HepG2 (cell line): Measurements from ENCODE around the gene FGD3.

Experiments
- BCL6 ChIP-seq: IDR thresholded peaks from 2 replicates; pipeline ENCODE4 v1.6.1; 2016; ENCODE audit warnings: missing genetic modification reagents, missing compliant biosample characterization
- CEBPB ChIP-seq: IDR thresholded peaks from 2 replicates; pipeline ENCODE4 v1.6.1; 2011; ENCODE audit warnings: low read depth, low read length, improper control_type of control experiment, borderline replicate concordance
- CREM ChIP-seq, 2 experiments: sonication (generic) in 1 of 2; formaldehyde crosslinking in 1 of 2; IDR thresholded peaks; 2 replicates each; pipeline versions ENCODE4 v1.4.0 to v1.6.1; 2016 to 2020; ENCODE audit warnings: antibody characterized with exemption in 1 of 2, mild to moderate bottlenecking in 1 of 2, missing genetic modification reagents in 1 of 2
- HCFC1 ChIP-seq: fragments of 150-350 bp; IDR thresholded peaks from 2 replicates; pipeline ENCODE4 v1.6.1; 2014; ENCODE audit warnings: low read depth, low read length
- IKZF1 ChIP-seq: fragments of 450-650 bp; IDR thresholded peaks from 2 replicates; pipeline ENCODE4 v1.7.1; 2016
- POLR2A ChIP-seq, 2 experiments: IDR thresholded peaks; 2 replicates each; pipeline ENCODE4 v1.6.1; 2011; ENCODE audit warnings: low read depth in 2 of 2, low read length in 2 of 2, mild to moderate bottlenecking in 1 of 2, moderate library complexity in 1 of 2; ENCODE audit not compliant: insufficient read depth in 1 of 2
- RFX5 ChIP-seq: IDR thresholded peaks from 2 replicates; pipeline ENCODE4 v1.6.1; 2011; ENCODE audit warnings: low read depth, low read length, improper control_type of control experiment
- XRCC5 ChIP-seq: fragments of 200-400 bp; formaldehyde crosslinking; optimal IDR thresholded peaks from 2 replicates; pipeline ENCODE3; 2017; ENCODE audit warnings: mild to moderate bottlenecking, low read length
- ZFP90 ChIP-seq: sonication (generic); formaldehyde crosslinking; IDR thresholded peaks from 2 replicates; pipeline ENCODE4 v1.8.0; 2022; ENCODE audit warnings: missing genetic modification reagents, mild to moderate bottlenecking, inconsistent platforms, borderline replicate concordance
- ZNF547 ChIP-seq: sonication (generic); formaldehyde crosslinking; IDR thresholded peaks from 2 replicates; pipeline ENCODE4 v1.5.1; 2020; ENCODE audit warnings: mild to moderate bottlenecking, missing genetic modification reagents
- TF ChIP-seq, protein P1 (sequence below): IDR thresholded peaks from 2 replicates; pipeline ENCODE4 v1.6.1; 2016; ENCODE audit warnings: low read depth
- TF ChIP-seq, protein P2 (sequence below): sonication (generic); formaldehyde crosslinking; IDR thresholded peaks from 2 replicates; pipeline ENCODE4 v1.4.0; 2020; ENCODE audit warnings: mild to moderate bottlenecking, missing genetic modification reagents

DNA sequence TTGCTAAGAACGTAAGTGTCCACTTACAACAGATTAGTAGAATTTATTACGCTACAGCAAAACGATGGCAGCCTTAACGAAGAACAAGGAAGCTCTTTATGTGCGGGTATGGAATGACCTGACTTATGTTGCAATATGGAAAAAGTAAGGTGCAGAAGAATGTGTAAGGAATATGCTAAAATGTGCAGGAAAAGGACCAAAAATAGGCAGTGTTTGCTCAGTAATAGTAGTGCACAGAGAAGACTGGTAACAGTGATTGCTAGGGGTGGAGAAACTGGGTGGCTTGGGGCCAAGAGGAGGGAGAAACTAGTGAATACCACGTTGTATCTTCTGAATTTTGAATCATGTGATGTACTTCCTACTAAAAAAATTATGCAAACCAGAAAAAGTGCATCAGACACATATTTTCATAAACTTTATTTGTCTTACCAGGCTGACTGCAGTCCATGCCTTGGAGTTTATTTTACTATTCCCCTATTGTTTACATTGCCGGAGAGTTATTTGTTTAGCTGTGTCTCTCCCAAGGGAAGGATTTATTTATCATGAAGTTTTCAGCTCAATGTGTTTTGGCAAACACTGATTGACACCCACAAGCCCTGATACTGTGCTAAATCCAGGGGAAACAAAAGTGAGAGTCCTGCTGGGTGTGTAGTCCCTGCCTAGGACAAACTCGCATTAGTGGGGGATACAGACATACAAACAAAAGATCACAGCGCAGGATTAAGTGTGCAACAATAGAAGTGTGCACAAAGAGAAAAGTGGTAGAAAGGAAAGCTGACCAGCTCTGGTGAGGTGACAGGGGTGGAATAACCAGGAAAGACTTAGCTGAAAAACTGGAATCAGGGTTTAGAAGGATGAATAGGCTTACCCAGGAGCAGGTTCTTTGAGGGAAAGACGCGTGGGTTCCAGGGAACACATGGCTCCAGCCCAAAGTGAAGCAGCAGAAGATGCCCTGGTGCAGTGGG lies 35.5 kb upstream of the FGD3 start:
- TF ChIP-seq CEBPB (0 out of 2 replicates have a peak, but pooled peaks have one; percentile 29), CREM (IDR thresholded peaks at IDR 0.05) (no peak), CREM (CRISPR knock-in tag; IDR thresholded peaks at IDR 0.05) (no peak), HCFC1 (no peak), BCL6 (CRISPR knock-in tag) (no peak), IKZF1 (no peak), ZFP90 (CRISPR knock-in tag) (no peak), ZNF547 (no peak), POLR2A (IDR thresholded peaks at IDR 0.05; ENCODE audit: insufficient read depth in 1 of 2, low read depth in 2 of 2, low read length in 2 of 2) (no peak), RFX5 (no peak), XRCC5 (no peak)
- TF ChIP-seq, protein P1, sequence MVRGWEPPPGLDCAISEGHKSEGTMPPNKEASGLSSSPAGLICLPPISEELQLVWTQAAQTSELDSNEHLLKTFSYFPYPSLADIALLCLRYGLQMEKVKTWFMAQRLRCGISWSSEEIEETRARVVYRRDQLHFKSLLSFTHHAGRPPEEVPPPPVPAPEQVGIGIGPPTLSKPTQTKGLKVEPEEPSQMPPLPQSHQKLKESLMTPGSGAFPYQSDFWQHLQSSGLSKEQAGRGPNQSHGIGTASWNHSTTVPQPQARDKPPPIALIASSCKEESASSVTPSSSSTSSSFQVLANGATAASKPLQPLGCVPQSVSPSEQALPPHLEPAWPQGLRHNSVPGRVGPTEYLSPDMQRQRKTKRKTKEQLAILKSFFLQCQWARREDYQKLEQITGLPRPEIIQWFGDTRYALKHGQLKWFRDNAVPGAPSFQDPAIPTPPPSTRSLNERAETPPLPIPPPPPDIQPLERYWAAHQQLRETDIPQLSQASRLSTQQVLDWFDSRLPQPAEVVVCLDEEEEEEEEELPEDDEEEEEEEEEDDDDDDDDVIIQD (CRISPR knock-in tag): no peak
- TF ChIP-seq, protein P2, sequence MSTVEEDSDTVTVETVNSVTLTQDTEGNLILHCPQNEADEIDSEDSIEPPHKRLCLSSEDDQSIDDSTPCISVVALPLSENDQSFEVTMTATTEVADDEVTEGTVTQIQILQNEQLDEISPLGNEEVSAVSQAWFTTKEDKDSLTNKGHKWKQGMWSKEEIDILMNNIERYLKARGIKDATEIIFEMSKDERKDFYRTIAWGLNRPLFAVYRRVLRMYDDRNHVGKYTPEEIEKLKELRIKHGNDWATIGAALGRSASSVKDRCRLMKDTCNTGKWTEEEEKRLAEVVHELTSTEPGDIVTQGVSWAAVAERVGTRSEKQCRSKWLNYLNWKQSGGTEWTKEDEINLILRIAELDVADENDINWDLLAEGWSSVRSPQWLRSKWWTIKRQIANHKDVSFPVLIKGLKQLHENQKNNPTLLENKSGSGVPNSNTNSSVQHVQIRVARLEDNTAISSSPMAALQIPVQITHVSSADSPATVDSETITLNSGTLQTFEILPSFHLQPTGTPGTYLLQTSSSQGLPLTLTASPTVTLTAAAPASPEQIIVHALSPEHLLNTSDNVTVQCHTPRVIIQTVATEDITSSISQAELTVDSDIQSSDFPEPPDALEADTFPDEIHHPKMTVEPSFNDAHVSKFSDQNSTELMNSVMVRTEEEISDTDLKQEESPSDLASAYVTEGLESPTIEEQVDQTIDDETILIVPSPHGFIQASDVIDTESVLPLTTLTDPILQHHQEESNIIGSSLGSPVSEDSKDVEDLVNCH (CRISPR knock-in tag): no peak
